Liver (tissue), 9 donors: ENCODE results near the gene CD19. TPM values are rescaled to one million over a fixed set of nuclear protein-coding genes. Genes with fewer than 3 reads are reported as not detected.

Source experiments
- DNase-seq: peaks from one replicate; pipeline ENCODE4 v3.0.0-alpha.2; 2017; ENCODE audit warnings: low spot score
- H3K27ac ChIP-seq, 2 donors: one replicate each; pipeline ENCODE4 v1.7.0; 2013; ENCODE audit warnings: inconsistent platforms in 2 of 2, low read length in 2 of 2, control low read depth in 1 of 2, low read depth in 1 of 2, mild to moderate bottlenecking in 1 of 2
- H3K27me3 ChIP-seq, 4 donors: one replicate each; pipeline versions ENCODE4 v1.6.1 to v1.7.0; 2013; ENCODE audit warnings: low read length in 3 of 4, inconsistent platforms in 1 of 4, mild to moderate bottlenecking in 1 of 4, moderate library complexity in 1 of 4; ENCODE audit not compliant: control insufficient read depth in 4 of 4, insufficient read depth in 4 of 4
- H3K36me3 ChIP-seq, 4 donors: one replicate each; pipeline versions ENCODE4 v1.6.1 to v1.7.0; 2013; ENCODE audit warnings: low read length in 3 of 4, mild to moderate bottlenecking in 3 of 4, low read depth in 1 of 4, moderate library complexity in 1 of 4; ENCODE audit not compliant: control insufficient read depth in 4 of 4, insufficient read depth in 3 of 4
- H3K4me1 ChIP-seq, 4 donors: one replicate each; pipeline versions ENCODE4 v1.6.1 to v1.7.0; 2013; ENCODE audit warnings: low read length in 3 of 4, mild to moderate bottlenecking in 3 of 4, moderate library complexity in 1 of 4; ENCODE audit not compliant: control insufficient read depth in 4 of 4, insufficient read depth in 4 of 4
- H3K4me3 ChIP-seq, 3 donors: one replicate each; pipeline versions ENCODE4 v1.6.1 to v1.7.0; 2013; ENCODE audit warnings: low read length in 3 of 3, control low read depth in 1 of 3, low read depth in 1 of 3, mild to moderate bottlenecking in 1 of 3
- H3K9ac ChIP-seq, 2 donors: one replicate each; pipeline ENCODE4 v1.7.0; 2013; ENCODE audit warnings: low read length in 2 of 2, mild to moderate bottlenecking in 2 of 2, moderate library complexity in 2 of 2, control low read depth in 1 of 2, low read depth in 1 of 2
- H3K9me3 ChIP-seq, 4 donors: one replicate each; pipeline versions ENCODE4 v1.6.1 to v1.7.0; 2013; ENCODE audit warnings: low read length in 3 of 4; ENCODE audit not compliant: control insufficient read depth in 4 of 4
- FOXA2 ChIP-seq: IDR thresholded peaks from 2 replicates; pipeline ENCODE4 v1.6.1; 2016; ENCODE audit warnings: antibody characterized with exemption
- HNF4A ChIP-seq, 2 donors: conservative IDR thresholded peaks; 2 replicates each; pipeline ENCODE4 v1.6.1; 2016; ENCODE audit warnings: antibody characterized with exemption in 2 of 2, mild to moderate bottlenecking in 2 of 2
- RAD21 ChIP-seq, 2 donors: IDR thresholded peaks; 2 replicates each; pipeline ENCODE4 v1.6.1; 2016; ENCODE audit warnings: antibody characterized with exemption in 2 of 2, mild to moderate bottlenecking in 2 of 2
- RXRA ChIP-seq, 2 donors: IDR thresholded peaks; 2 replicates each; pipeline ENCODE4 v1.6.1; 2017 to 2018; ENCODE audit warnings: antibody characterized with exemption in 2 of 2, mild to moderate bottlenecking in 1 of 2
- TAF1 ChIP-seq: conservative IDR thresholded peaks from 2 replicates; pipeline ENCODE4 v1.6.1; 2016; ENCODE audit warnings: antibody characterized with exemption, mild to moderate bottlenecking
- WGBS: extraction: QIAGEN DNeasy Blood & Tissue Kit; methylation state at CpG from one replicate; pipeline ENCODE4 v1.1.7; 2013; 5-methylcytosine and 5-hydroxymethylcytosine counted together
- polyA plus RNA-seq, 2 donors: library from polyadenylated mRNA; stranded (reverse) in 1 of 2; unstranded in 1 of 2; fragments of 200-250 nt in 1 of 2; fragments of >200 nt in 1 of 2; fragmentation: Nextera tagmentation in 1 of 2; extraction: Ambion mirVana in 1 of 2; gene quantifications; one replicate each; pipeline versions ENCODE4 v1.2.1 to v1.2.3, GENCODE V29; 2013 to 2015
- total RNA-seq, 2 donors: library from RNA; depleted of rRNA; stranded (reverse); fragments of >200 nt; gene quantifications; one replicate each; pipeline ENCODE4 v1.2.3, GENCODE V29; 2014
- TF ChIP-seq, protein P1 (sequence below): IDR thresholded peaks from 2 replicates; pipeline ENCODE4 v1.6.1; 2016; ENCODE audit warnings: antibody characterized with exemption, mild to moderate bottlenecking
- TF ChIP-seq, protein P2 (sequence below): fragments of 150-350 bp; IDR thresholded peaks from 2 replicates; pipeline ENCODE4 v1.5.1; 2017; ENCODE audit warnings: improper control_type of control experiment, low read depth, low read length; ENCODE audit not compliant: missing input control
- TF ChIP-seq, protein P3 (sequence below): IDR thresholded peaks from 2 replicates; pipeline ENCODE4 v1.6.1; 2016; ENCODE audit warnings: antibody characterized with exemption
- donor health status: healthy.
- donor health status: healthy.
- donor health status: healthy.
- donor health status: healthy.
- donor health status: healthy.

The CD19 gene
- total and polyA plus RNA-seq, 4 donors = 0.08 to 1.2 (median 0.49) TPM

DNA sequence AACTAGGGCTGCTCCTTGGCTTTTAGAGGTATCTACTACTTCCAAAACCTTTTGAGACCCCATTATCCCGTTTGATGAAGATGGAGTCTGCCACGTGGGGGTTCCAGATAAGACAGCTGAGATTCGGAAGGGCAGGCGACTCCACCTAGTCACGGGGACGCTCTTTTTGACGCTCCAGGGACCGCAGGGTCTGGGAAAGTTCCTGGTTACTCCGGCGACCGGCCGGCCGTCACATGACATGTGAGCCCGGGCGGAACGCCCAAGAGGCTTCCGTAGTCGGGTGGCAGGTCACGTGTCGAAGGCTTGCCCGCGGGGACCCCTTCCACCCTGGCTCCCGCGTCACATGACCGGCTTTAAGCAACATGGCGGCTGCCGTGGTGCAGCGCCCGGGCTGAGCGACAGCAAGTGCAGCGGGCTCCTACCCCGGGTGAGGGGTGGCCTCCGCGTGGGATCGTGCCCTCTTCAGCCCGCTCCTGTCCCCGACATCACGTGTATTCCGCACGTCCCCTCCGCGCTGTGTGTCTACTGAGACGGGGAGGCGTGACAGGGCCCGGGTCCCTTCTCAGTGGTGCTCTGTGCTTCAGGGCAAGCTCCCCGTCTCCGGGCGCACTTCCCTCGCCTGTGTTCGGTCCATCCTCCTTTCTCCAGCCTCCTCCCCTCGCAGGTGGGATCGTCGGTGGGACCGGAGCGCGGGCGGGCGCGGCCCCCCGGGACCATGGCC is 42.8 kb downstream of the CD19 start, which contains the start of gene SPNS1 (continued):
- TF ChIP-seq, protein P1, sequence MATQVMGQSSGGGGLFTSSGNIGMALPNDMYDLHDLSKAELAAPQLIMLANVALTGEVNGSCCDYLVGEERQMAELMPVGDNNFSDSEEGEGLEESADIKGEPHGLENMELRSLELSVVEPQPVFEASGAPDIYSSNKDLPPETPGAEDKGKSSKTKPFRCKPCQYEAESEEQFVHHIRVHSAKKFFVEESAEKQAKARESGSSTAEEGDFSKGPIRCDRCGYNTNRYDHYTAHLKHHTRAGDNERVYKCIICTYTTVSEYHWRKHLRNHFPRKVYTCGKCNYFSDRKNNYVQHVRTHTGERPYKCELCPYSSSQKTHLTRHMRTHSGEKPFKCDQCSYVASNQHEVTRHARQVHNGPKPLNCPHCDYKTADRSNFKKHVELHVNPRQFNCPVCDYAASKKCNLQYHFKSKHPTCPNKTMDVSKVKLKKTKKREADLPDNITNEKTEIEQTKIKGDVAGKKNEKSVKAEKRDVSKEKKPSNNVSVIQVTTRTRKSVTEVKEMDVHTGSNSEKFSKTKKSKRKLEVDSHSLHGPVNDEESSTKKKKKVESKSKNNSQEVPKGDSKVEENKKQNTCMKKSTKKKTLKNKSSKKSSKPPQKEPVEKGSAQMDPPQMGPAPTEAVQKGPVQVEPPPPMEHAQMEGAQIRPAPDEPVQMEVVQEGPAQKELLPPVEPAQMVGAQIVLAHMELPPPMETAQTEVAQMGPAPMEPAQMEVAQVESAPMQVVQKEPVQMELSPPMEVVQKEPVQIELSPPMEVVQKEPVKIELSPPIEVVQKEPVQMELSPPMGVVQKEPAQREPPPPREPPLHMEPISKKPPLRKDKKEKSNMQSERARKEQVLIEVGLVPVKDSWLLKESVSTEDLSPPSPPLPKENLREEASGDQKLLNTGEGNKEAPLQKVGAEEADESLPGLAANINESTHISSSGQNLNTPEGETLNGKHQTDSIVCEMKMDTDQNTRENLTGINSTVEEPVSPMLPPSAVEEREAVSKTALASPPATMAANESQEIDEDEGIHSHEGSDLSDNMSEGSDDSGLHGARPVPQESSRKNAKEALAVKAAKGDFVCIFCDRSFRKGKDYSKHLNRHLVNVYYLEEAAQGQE = peak; percentile 79
- no peak for TF ChIP-seq RAD21 (IDR thresholded peaks at IDR 0.05)
- TF ChIP-seq RXRA (IDR thresholded peaks at IDR 0.05) = peak; percentile 66 to 73

DNA sequence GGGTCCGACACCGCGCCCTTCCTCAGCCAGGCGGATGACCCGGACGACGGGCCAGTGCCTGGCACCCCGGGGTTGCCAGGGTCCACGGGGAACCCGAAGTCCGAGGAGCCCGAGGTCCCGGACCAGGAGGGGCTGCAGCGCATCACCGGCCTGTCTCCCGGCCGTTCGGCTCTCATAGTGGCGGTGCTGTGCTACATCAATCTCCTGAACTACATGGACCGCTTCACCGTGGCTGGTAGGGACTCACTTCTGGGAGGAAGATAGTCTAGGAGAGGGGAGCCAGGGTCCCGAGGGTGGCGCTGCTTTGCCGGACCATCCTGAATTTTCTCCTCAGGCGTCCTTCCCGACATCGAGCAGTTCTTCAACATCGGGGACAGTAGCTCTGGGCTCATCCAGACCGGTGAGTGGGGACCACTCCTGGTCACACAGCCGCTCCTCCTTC is 43.4 kb downstream of the CD19 start:
- Histone ChIP-seq H3K27ac (no peak overlapping the region), H3K27me3 (no peaks in the 10 kb centered on the region), H3K36me3 (peaks cover 0 to 7% (median 0%) of the 10 kb centered on the region in 4 donors), H3K9me3 (no peaks in the 10 kb centered on the region), H3K9ac (peak overlapping the region; percentile 15 to 21), H3K4me1 (peaks cover 0 to 27% (median 18%) of the 10 kb centered on the region in 4 donors), H3K4me3 (peak overlapping the region; percentile 73 to 97 (median 79))
- 7% methylated on average over 30 of the region's 30 CpGs for WGBS
- TF ChIP-seq, protein P1 = no peak
- TF ChIP-seq, protein P2, sequence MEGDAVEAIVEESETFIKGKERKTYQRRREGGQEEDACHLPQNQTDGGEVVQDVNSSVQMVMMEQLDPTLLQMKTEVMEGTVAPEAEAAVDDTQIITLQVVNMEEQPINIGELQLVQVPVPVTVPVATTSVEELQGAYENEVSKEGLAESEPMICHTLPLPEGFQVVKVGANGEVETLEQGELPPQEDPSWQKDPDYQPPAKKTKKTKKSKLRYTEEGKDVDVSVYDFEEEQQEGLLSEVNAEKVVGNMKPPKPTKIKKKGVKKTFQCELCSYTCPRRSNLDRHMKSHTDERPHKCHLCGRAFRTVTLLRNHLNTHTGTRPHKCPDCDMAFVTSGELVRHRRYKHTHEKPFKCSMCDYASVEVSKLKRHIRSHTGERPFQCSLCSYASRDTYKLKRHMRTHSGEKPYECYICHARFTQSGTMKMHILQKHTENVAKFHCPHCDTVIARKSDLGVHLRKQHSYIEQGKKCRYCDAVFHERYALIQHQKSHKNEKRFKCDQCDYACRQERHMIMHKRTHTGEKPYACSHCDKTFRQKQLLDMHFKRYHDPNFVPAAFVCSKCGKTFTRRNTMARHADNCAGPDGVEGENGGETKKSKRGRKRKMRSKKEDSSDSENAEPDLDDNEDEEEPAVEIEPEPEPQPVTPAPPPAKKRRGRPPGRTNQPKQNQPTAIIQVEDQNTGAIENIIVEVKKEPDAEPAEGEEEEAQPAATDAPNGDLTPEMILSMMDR = no peak
- DNase-seq = no peak

DNA sequence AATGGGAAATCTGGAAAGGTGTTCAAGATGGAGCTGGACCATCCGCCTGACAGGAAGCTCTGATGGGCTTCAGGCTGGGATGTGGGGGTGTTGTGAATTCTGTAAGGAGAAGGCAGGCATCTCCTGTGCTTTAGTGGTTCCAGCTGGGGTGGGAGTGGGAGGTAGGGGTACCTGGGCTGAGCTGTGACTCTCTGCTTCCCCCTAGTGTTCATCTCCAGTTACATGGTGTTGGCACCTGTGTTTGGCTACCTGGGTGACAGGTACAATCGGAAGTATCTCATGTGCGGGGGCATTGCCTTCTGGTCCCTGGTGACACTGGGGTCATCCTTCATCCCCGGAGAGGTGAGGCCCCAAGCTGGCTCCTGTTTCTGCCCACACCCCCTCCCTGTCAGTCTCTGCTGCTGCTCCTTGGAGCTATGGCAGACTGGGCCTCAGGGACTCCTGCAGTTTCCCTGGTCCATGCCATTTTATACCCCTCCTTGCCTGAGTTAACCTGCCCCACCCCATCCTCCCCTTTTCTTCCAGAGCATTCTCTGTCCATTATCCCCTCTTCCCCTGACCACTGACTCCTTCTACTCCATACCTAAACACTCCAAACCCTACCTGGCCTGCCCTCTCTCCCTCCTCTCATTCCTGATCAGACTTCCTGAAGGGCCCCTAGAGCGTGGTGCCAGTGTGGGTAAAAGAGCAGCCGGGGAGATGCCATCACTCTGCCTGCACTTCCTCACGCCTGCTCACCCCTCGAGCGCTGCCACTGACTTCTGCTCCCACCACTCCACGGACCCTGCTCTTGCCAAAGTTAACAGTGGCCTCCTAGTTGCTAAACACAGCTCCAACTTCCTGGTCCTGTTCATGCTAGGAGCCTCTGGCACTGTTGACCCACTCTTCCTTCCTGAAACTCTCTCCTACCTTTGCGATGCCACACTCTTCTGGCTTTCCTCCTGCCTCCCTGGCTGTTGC is 46.2 kb downstream of the CD19 start:
- Histone ChIP-seq H3K36me3 (peaks cover 4 to 26% (median 7%) of the 10 kb centered on the region in 4 donors), H3K9ac (no peak overlapping the region), H3K27me3 (no peaks in the 10 kb centered on the region), H3K9me3 (no peaks in the 10 kb centered on the region), H3K4me1 (peaks cover 0 to 27% (median 18%) of the 10 kb centered on the region in 4 donors), H3K27ac (no peak overlapping the region), H3K4me3 (no peak overlapping the region)
- TF ChIP-seq, protein P3, sequence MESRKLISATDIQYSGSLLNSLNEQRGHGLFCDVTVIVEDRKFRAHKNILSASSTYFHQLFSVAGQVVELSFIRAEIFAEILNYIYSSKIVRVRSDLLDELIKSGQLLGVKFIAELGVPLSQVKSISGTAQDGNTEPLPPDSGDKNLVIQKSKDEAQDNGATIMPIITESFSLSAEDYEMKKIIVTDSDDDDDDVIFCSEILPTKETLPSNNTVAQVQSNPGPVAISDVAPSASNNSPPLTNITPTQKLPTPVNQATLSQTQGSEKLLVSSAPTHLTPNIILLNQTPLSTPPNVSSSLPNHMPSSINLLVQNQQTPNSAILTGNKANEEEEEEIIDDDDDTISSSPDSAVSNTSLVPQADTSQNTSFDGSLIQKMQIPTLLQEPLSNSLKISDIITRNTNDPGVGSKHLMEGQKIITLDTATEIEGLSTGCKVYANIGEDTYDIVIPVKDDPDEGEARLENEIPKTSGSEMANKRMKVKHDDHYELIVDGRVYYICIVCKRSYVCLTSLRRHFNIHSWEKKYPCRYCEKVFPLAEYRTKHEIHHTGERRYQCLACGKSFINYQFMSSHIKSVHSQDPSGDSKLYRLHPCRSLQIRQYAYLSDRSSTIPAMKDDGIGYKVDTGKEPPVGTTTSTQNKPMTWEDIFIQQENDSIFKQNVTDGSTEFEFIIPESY = no peak
- TF ChIP-seq FOXA2 (no peak), RAD21 (IDR thresholded peaks at IDR 0.05) (no peak), HNF4A (conservative IDR thresholded peaks at IDR 0.05) (no peak), TAF1 (no peak)
- TF ChIP-seq, protein P2 = peak; percentile 29
- no peak for DNase-seq
- 77% methylated on average over 11 of the region's 11 CpGs for WGBS
